H1 (cell line): ENCODE measurements around the gene ABCD2. TPM values are rescaled to one million over a fixed set of nuclear protein-coding genes. Genes with fewer than 3 reads are reported as not detected.

ENCODE experiments used
- CBX8 ChIP-seq: fragments of 300-800, 300-1000 bp; sonication (generic); IDR thresholded peaks from 2 replicates; pipeline ENCODE4 v1.7.1; 2016; ENCODE audit warnings: low read depth, low read length, borderline replicate concordance
- SIN3A ChIP-seq, 2 experiments: IDR thresholded peaks in 1 of 2; conservative IDR thresholded peaks in 1 of 2; 2 replicates each; pipeline ENCODE4 v1.6.1; 2011 to 2012; ENCODE audit warnings: low read length in 2 of 2, improper control_type of control experiment in 1 of 2, low read depth in 1 of 2, mild to moderate bottlenecking in 1 of 2
- polyA plus RNA-seq, 7 experiments: library from polyadenylated mRNA; depleted of rRNA in 3 of 7; stranded (reverse) in 5 of 7; unstranded in 2 of 7; fragments of >200 nt in 5 of 7; fragments of 200-250 nt in 2 of 7; gene quantifications; 1 replicate in 5 of 7; 2 replicates in 1 of 7; 4 replicates in 1 of 7; pipeline versions ENCODE4 v1.2.1 to v1.2.3, GENCODE V29; 2011 to 2013; ENCODE audit warnings: missing spikeins in 2 of 7, mixed read lengths in 2 of 7
- total RNA-seq: library from RNA; stranded (reverse); fragmentation: NEBNext Ultra II Directional; extraction: Animal tissue kit (Norgen Biotek cat#: 25700); gene quantifications from 2 replicates; pipeline ENCODE4 v1.2.1, GENCODE V29; 2021

ABCD2 gene
- total and polyA plus RNA-seq, 2 of the 8 experiments (the other 6 are each of a cell fraction or from before 2014, with no cell fraction given), result not detected

GRCh38 chr12:39619660-39620433 lies at the start of gene ABCD2 (continued):
- TF ChIP-seq SIN3A (conservative IDR thresholded peaks at IDR 0.05 in 1 of 2, IDR thresholded peaks at IDR 0.05 in 1 of 2; ENCODE audit: low read depth in 1 of 2, low read length in 2 of 2), result peak in 1 of 2 experiments; percentile 78; a peak in 1 of 4 replicates
- TF ChIP-seq CBX8, result no peak
- TF ChIP-seq, all 59 proteins: peak for 3
